IPS DF 6.9 (cell line): Measurements from ENCODE around the gene R3HCC1L.

Experiments used
- DNase-seq: peaks from one replicate; pipeline ENCODE4 v3.0.0-alpha.2; 2013; ENCODE audit warnings: low read depth, low spot score
- H3K27ac ChIP-seq: one replicate; pipeline ENCODE4 v1.5.1; 2013; ENCODE audit warnings: low read length, control low read depth
- H3K27me3 ChIP-seq: 2 replicates; pipeline ENCODE4 v1.6.1; 2013; ENCODE audit warnings: mild to moderate bottlenecking, low read length; ENCODE audit not compliant: control insufficient read depth, insufficient read depth
- H3K36me3 ChIP-seq: 2 replicates; pipeline ENCODE4 v1.6.1; 2013; ENCODE audit warnings: low read length; ENCODE audit not compliant: control insufficient read depth, insufficient read depth
- H3K4me1 ChIP-seq: 2 replicates; pipeline ENCODE4 v1.6.1; 2013; ENCODE audit warnings: low read length; ENCODE audit not compliant: control insufficient read depth, insufficient read depth
- H3K4me3 ChIP-seq: 2 replicates; pipeline ENCODE4 v1.5.1; 2013; ENCODE audit warnings: mild to moderate bottlenecking, low read length
- H3K9me3 ChIP-seq: 2 replicates; pipeline ENCODE4 v1.6.1; 2013; ENCODE audit warnings: low read length, inconsistent platforms; ENCODE audit not compliant: control insufficient read depth, insufficient read depth
- WGBS: extraction: QIAGEN DNeasy Blood & Tissue Kit; methylation state at CpG from one replicate; pipeline ENCODE4 v1.1.7; 2013; ENCODE audit warnings: mixed read lengths, missing lambda C conversion rate; ENCODE audit not compliant: insufficient read length, insufficient coverage; 5-methylcytosine and 5-hydroxymethylcytosine counted together

Gene R3HCC1L

GRCh38 chr10:98246911-98247805 lies 112.7 kb downstream of the R3HCC1L start:
- H3K9me3 ChIP-seq: no peaks in the 10 kb centered on the region
- no peaks in the 10 kb centered on the region for H3K27me3 ChIP-seq
- peaks cover 3% of the 10 kb centered on the region; the same call in 1 of the 2 replicates for H3K36me3 ChIP-seq
- no CpG with 5 or more reads among the region's 6 CpGs for WGBS
- no peak overlapping the region for H3K4me3 ChIP-seq
- DNase-seq: no peak
- H3K4me1 ChIP-seq: no peaks in the 10 kb centered on the region
- H3K27ac ChIP-seq: no peak overlapping the region

DNA sequence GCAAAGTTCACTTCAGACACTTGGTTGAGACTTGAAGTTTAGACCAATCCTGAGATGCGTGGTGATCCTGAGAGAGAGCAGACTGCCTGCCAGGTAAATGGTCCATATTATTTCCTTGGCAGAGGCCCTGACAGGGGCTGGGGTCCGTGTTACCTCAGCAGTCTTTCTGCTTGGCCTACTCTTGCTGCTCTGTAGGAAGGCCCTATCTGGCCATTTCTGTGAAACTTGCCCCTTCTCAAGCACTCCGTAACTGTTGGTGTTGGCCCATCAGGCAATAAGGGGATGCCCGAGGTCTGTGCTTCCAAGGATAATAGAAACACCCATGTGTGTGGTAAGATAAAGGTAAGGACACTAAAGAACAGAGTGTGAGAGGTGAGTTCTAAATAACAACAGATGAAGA lies 113.6 kb downstream of the R3HCC1L start:
- H3K27me3 ChIP-seq: no peaks in the 10 kb centered on the region
- WGBS: no CpG with 5 or more reads among the region's 4 CpGs
- no peak overlapping the region for H3K27ac ChIP-seq
- DNase-seq: no peak
- H3K4me3 ChIP-seq: no peak overlapping the region
- no peaks in the 10 kb centered on the region for H3K4me1 ChIP-seq
- no peaks in the 10 kb centered on the region for H3K9me3 ChIP-seq
- H3K36me3 ChIP-seq: peaks cover 3% of the 10 kb centered on the region; the same call in 1 of the 2 replicates

DNA sequence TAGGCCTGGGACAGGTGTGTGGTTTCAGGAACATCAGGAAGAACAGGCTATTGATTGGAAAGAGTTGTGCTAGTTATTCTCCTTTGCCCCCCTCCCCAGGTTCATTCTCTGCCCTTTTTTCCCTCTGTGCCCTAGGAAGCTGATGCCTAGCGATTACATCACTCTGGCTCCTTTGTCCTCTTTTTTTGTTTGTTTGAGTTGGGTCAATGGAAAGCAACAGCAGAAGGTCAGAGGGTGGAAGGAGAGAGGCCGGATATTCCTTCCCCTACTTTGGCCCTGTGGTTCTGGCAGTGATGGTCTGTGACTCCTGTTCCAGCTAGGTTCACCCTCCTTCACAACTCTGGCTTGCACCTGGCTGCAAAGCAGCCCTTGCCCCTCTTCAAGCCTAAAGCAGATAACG lies 114.7 kb downstream of the R3HCC1L start:
- H3K4me1 ChIP-seq: no peaks in the 10 kb centered on the region
- WGBS: no CpG with 5 or more reads among the region's 3 CpGs
- H3K9me3 ChIP-seq: no peaks in the 10 kb centered on the region
- peaks cover 3% of the 10 kb centered on the region; the same call in 1 of the 2 replicates for H3K36me3 ChIP-seq
- no peak overlapping the region for H3K4me3 ChIP-seq
- H3K27ac ChIP-seq: no peak overlapping the region
- H3K27me3 ChIP-seq: no peaks in the 10 kb centered on the region
- no peak for DNase-seq

DNA sequence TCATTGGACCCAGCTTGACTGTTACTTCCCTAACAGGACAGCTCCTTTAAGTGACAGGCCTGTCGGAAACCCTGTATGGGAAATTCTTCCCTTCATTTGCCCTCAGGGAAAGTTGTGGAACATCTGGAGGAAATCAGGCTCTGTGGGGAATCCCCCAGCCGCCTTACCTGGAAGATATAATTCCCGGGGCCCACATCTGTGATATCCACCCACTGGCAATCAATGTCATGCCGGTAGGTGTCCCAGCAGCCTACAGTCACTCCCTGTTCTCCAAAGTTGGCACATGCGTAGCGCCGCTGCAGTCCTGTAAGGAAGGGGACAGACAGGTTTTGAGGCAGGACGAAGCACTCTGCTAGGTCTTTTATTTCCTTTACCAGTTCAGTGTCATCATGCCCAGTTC lies 116.9 kb downstream of the R3HCC1L start:
- no peak for DNase-seq
- Histone ChIP-seq H3K9me3 (no peaks in the 10 kb centered on the region), H3K27me3 (no peaks in the 10 kb centered on the region), H3K36me3 (0 out of 2 replicates have a peak, but pooled peaks cover 3% of the 10 kb centered on the region), H3K27ac (no peak overlapping the region), H3K4me3 (no peak overlapping the region), H3K4me1 (no peaks in the 10 kb centered on the region)
- no CpG with 5 or more reads among the region's 8 CpGs for WGBS

- DNase-seq: no peak
- no peaks in the 10 kb centered on the region for H3K4me1 ChIP-seq
- 0 out of 2 replicates have a peak, but pooled peaks cover 3% of the 10 kb centered on the region for H3K36me3 ChIP-seq
- no CpG with 5 or more reads among the region's 7 CpGs for WGBS
- no peaks in the 10 kb centered on the region for H3K27me3 ChIP-seq
- no peaks in the 10 kb centered on the region for H3K9me3 ChIP-seq
- no peak overlapping the region for H3K27ac ChIP-seq
- no peak overlapping the region for H3K4me3 ChIP-seq
These were observed 118.0 kb downstream of the R3HCC1L start for GRCh38 chr10:98252464-98252863.

GRCh38 chr10:98253499-98253898 lies 119.0 kb downstream of the R3HCC1L start:
- H3K4me1 ChIP-seq: no peaks in the 10 kb centered on the region

DNA sequence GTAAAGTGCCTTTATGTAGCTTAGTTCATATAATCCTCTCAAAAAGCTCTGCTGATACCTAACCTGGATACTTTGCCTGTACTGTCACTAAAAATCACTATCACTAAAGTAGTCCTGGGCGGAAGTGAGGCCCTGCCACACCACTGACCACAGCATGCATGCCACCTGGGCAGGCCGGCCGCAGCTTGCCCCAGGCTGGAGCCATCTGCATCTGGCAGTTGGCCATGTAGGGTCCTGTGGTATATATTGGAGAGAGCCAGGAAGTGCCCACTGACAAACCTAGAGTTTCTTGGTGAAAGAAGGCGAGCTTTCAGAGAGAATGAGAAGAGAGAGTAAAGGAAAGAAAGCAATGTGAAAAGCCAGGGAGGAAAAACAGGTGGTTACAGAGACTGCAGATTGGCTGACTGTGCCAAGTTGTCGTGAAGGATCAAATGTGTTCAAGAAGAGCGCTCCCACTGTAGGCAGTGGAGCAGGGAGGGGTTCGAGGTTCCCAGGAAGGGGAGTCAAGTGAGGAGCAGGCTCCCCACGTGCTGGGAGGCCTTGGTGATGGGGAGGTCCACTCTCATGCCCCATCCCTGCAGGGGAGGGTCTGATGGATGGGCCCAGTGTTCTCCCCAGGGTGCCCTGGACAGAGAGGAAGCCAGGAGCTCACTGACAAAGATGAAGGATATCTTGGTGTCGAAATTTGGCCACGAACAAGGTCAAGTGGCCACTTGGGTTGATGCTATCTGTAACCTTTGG lies 119.9 kb downstream of the R3HCC1L start:
- Histone ChIP-seq H3K4me1 (no peaks in the 10 kb centered on the region), H3K9me3 (no peaks in the 10 kb centered on the region), H3K27ac (no peak overlapping the region), H3K27me3 (no peaks in the 10 kb centered on the region), H3K36me3 (no peaks in the 10 kb centered on the region), H3K4me3 (no peak overlapping the region)
- DNase-seq: no peak
- WGBS: no CpG with 5 or more reads among the region's 10 CpGs

More at GRCh38 chr10:98253499-98253898, 119.0 kb downstream of the R3HCC1L start:
- no peaks in the 10 kb centered on the region for H3K9me3 ChIP-seq
- no peak overlapping the region for H3K27ac ChIP-seq
- H3K4me3 ChIP-seq: no peak overlapping the region
- no CpG with 5 or more reads among the region's 17 CpGs for WGBS
- 0 out of 2 replicates have a peak, but pooled peaks cover 1% of the 10 kb centered on the region for H3K36me3 ChIP-seq
- DNase-seq: no peak
- no peaks in the 10 kb centered on the region for H3K27me3 ChIP-seq

DNA sequence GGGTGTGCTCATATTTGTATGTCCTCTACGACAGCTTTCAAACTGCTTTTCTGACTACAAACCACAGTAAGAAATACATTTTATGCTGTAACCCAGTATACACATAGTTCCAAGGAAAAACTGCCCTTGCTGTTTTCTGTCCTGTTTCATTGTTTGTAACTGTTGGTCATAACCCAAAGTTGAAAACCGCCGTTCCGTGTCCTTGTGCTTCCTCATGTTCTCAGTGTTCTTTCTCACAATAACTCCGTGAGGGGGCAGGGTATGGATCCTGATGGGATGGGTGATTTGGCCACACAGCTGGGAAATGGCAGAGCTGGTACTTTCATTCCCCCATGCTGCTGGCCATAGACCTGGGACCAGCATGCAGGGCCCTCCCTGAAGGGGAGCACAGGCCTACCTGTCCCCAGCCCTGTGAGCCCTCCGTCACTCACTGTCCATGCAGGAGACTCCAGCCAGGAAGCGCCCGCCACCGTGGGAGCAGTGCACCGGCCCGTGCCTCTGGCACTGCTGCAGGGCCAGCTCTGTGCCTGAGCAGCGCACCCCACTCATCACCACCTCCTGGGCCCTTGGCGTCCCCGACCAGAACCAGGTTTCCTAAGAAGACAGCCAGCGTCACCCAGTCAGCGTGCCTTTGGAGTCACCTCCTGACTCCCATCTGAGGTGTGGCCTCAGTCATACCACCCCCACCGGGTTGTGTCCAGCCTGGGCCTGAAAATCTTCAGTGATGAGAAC lies 120.9 kb downstream of the R3HCC1L start:
- H3K4me3 ChIP-seq: no peak overlapping the region
- no peaks in the 10 kb centered on the region for H3K27me3 ChIP-seq
- WGBS: no CpG with 5 or more reads among the region's 17 CpGs
- no peaks in the 10 kb centered on the region for H3K9me3 ChIP-seq
- no peak overlapping the region for H3K27ac ChIP-seq
- H3K36me3 ChIP-seq: no peaks in the 10 kb centered on the region
- no peaks in the 10 kb centered on the region for H3K4me1 ChIP-seq
- DNase-seq: no peak

- no peak overlapping the region for H3K27ac ChIP-seq
- no peaks in the 10 kb centered on the region for H3K27me3 ChIP-seq
- no CpG with 5 or more reads among the region's 11 CpGs for WGBS
- no peak overlapping the region for H3K4me3 ChIP-seq
- no peak for DNase-seq
- no peaks in the 10 kb centered on the region for H3K4me1 ChIP-seq
- H3K36me3 ChIP-seq: no peaks in the 10 kb centered on the region
- no peaks in the 10 kb centered on the region for H3K9me3 ChIP-seq
These were observed 122.2 kb downstream of the R3HCC1L start for GRCh38 chr10:98256692-98257091.

GRCh38 chr10:98257198-98257597 lies 122.7 kb downstream of the R3HCC1L start:
- H3K27ac ChIP-seq: no peak overlapping the region
- no peaks in the 10 kb centered on the region for H3K36me3 ChIP-seq
- H3K9me3 ChIP-seq: no peaks in the 10 kb centered on the region
- H3K27me3 ChIP-seq: no peaks in the 10 kb centered on the region
- no peaks in the 10 kb centered on the region for H3K4me1 ChIP-seq
- WGBS: no CpG with 5 or more reads among the region's 12 CpGs
- no peak overlapping the region for H3K4me3 ChIP-seq
- DNase-seq: no peak
